Stimulated activated CD4-positive, alpha-beta T cell treated with anti-CD3 and anti-CD28 coated beads, Interleukin-2, amount 100 ng/mL, for 24 hours (primary cell): ENCODE measurements around the gene CANT1.

Experiments
- DNase-seq, 2 donors: peaks; one replicate each; pipeline ENCODE4 v3.0.0-alpha.2; 2020

CANT1 gene

DNA sequence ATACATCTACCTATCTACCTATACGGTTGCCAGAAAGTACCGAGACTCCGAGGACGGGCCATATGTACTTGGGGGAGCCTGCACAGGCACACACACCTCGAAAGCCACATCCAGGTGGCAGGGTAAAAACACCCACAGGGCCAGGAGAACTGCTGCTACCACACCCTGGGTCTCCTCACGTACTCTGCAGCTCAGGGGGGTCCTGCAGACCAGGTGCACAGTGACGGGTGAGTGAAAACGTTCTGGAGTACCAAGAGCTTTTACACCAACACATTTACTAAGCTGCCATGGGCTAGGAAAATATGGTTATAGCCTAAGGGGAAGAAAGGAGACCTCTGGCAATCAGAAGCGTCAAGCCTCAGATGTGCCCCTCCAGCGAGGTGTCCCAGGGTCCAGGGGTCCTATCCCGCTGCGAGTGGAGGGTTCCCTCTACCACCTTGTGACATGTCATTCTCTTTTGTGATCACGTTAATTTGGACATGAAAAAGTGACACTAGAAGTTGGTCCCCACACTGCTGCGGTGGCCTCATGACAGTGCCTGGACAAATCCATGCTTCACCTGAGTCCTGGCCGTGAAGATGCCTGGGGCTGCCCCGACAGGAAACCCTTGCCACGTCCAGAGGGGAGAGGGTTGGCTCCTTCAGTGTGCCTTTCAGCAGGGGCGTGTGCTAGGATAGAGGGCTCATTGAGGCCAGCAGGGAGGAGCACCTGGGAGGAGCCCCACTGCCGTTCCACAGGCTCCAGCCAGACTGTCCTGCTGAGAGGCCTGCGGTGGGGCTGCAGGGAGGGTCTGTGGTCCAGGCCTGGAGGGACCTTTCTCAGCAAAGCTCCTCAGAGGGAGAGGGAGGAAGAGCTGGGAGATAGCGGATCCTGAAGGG lies 1.8 kb downstream of the CANT1 start:
- DNase-seq = no peak

DNA sequence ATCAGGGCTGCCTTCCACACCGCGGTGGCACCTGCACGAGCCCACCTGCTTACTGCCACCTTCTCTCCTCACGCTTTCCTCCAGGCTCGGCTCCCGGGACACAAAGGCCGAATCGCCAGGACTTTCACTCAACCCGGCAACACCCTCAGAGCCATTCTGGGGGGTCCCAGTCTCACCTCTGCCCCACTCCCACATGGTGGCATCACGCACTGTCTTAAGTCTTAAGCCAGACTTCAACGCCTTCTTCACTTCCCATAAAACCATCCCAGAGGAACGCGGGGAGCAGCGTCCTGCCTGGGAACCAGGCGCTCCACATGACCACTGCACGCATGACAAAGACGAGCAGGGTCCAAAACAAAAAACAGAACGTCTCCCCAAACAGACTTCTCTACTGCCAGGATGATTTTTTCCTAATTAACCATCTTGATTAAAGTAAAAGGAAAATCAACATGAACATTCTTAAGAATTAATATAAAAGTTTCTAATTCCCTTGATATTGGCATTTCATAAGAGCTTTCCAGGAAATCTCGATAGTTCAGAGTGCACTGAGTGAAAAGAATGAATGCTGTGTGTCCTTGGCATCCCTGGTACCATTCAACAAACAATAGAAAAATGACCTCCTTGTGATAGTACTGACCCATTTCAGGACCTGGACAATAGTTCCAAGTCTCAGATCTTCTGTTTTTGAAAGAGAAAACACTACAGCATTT lies 2.6 kb downstream of the CANT1 start:
- no peak for DNase-seq

DNA sequence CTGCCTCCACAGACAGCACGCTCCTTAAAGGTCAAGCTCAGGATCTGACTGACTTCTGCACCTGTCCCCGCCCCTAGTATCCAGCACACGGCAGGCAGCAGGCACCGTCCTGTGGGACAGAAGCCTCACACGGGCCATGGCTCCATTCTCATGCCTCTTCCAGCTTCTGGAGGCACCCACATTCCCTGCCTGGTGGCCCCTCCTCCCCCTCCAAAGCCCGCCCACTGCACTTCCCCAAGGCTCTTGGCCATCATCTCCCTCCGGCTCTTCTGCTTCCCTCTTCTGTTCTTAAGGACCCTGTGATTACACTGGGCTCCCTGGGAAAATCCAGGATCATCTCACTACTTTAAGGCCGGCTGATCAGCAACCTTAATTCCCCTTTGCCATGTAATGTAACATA lies 3.5 kb downstream of the CANT1 start:
- DNase-seq = no peak

DNA sequence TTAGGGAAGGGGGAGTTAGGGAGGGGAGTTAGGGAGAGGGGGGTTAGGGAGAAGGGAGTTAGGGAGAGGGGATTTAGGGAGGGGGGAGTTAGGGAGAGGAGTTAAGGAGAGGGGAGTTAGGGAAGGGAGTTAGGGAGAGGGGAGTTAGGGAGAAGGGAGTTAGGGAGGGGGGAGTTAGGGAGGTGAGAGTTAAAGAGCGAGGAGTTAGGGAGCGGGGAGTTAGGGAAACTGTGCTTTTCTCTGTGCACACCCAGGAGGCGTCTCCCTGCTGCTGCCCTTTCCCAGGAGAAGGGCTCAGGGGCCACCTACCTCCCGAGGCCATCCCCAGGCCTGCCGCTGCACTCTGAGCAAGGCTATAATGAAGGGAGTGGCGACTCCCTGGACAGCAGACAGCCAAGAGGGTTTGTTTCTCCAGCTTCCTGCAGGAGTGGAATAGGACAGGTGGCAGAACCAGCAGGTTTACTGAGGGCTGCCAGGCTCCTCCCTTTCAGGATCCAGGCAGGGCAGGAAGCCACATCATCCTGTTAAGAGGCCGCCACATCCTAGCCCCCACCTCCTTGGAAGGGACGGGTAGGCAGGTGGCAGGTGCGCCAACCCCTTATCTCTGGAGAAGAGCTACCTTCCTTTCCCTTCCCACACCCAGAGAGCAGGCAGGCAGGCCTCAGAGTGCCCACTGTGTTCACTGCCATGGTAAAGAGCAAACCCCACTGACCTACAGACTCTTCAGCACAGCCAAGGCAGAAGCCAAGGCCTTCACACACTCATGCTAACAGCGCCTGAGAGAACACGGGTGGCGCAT lies 4.3 kb downstream of the CANT1 start:
- no peak for DNase-seq

DNA sequence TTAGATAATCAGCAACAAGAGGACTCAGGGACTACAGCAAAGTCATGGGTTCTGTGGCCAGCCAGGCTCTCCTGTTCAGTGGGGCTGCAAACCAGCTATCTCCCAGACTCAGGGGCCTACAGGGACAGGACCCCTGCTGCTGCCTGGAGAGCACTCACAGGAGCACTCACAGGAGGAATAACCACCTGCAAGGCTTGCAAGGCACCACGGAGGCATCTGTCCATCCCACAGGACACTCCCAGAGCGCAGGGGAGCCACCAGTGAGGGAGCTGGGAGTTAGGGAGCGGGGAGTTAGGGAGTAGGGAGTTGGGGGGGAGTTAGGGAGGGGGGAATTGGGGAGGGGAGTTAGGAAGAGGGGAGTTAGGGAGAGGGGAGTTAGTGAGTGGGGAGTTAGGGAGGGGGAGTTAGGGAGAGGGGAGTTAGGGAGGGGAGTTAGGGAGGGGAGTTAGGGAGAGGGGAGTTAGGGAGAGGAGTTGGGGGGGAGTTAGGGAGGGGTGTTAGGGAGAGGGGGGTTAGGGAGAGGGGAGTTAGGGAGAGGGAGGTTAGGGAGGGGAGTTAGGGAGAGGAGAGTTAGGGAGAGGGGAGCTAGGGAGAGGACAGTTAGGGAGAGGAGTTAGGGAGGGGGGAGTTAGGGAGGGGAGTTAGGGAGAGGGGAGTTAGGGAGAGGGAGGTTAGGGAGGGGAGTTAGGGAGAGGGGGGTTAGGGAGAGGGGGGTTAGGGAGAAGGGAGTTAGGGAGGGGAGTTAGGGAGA lies 5.7 kb downstream of the CANT1 start:
- DNase-seq = no peak

DNA sequence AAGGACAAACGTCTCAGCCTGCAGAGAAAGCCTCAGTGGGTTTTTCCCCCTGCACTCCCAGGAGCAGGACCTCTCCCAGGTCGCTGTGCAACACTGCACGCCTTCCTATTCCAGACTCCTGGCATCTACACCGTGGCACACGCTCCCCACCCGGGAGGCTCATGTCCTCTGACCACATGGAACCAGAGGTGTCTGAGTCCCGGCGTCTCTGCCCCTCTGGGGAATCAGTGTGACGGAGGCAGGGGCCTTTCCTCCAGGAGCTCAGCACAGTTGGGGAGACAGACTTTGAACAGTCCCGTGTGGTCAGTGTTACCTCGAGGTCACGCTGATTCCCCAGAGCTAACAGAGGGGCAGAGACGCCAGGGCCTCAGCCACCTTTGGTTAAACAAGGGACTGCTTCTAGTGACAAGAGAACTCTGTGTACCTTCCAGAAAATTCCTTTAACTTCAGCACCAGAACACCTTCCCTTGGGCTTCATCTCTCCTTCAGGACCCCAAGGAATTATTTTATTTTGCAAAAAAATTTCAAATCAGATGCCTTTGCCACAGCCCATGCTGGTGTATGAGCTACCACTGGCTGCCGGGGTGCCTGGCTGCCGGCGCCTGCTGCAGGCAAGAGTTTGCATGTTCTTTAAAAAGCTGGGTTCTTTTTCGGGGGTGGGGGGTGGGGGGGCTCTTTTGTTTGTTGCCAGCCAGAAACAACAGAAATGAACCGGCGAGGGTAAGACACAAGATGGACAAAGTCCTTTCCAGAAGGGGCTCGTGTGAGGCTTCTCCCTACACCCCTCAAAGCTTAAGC lies 6.6 kb downstream of the CANT1 start:
- DNase-seq = no peak

DNA sequence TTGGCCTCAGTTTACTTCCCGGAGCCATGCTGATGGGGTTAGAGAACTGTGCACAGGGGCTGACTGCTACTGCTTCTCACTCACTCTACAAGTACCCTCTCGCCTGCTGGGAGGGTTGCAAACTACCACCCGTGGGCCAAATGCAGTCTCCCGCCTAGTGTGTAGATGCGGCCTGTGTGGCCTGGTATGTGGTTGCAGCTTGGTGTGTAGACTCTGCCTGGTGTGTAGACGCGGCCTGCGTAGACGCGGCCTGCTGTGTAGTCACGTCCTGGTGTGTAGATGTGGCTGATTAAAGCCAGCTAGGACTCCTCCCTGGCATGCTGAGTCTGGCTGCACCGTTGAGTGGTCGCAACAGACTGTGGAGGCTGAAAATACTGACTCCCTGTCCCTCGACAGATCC lies 7.3 kb downstream of the CANT1 start:
- DNase-seq = no peak

DNA sequence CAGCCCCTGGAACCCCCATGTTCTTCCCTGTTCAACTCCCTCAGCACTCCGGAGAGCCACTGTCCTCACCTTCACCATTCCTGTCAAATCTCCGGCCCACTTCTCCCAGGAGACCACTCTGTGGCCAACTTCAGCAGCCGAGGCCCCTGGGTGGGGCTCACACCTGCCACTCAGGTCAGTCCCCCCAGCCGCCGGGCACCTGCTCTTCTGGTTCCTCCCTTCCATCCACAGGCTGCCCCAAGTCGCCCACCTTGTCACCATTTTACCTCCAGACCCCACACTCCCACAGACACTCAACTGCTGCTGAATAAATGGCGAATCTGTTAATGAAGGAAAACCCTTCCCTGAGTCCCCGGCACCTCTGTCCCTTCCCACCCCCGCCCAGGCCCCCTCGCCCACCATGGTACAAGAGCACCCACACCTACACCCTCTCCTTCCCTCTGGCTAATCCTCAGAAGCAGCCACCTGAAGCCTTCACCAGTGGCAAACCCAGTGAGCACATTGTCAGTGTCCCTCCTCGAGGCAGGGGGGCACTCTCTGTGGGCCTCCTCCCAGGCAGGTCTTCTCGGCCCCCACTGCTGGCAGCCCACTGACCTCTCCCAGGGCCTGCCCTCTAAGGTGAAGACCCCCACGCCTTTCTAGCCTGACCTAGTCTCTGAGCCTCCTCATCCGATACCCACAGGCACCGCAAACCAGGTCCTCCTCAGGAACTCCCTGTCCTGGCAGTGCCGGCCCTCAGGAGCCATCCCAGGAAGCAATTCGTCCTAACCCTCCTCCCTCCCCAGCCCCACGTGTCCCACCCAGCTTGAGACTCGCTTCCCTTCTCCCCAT lies 8.2 kb downstream of the CANT1 start:
- DNase-seq = no peak

DNA sequence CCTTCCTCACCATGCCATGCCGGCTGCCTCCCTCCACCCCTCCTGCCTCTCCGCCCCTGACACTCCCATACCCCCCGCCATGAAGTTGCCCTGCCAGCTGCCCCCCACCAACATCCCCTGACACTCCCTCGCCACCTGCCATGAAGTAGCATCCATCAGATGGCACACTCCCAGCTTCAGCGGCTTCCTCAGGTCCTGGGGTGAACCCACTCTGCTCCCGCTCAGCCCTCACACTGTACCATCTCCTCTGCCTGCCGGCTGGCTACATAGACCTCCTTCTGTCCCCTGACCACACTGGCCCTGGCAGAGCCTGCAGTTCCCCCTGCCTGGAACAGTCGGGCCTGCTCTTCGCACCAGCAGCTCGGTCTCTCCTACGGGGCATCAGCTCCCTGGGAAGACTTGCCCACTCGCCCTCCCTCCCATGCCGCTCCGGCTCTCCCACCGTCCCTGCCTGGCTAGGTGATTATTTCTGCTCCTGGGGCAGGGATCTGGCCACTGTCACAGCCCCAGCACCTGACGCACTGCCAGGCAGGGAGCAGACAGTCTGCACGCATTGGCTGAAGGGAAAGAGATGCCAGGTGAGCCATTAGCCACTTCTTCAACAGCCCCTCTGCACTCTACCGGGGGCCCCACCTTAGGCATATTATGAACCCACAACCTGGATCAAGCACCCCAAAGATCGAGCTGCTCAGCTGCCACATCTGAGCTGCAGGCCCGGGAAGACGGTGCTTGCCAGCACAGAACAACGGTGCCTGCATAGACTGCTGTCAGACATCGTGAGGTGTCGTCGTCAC lies 9.0 kb downstream of the CANT1 start:
- DNase-seq = no peak

DNA sequence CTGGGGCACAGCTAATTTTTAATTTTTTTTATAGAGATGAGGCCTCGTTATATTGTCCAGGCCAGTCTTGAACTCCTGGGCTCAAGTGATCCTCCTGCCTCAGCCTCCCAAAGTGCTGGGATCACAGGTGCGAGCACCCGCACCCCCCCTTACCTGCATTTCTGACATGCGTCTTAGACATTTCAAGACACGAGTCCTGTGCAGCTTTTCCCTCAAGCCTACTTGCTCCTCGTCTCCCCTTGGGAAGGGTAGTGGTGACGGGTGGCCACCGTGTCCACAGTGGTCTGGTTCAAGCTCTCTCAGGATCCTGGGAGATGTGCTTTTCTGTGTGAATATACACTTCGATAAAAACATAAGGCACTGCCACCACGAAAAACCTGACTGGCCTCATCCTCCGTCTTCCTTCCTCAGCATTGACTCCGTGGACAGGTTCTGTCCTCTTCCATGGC lies 9.6 kb downstream of the CANT1 start:
- DNase-seq = no peak

DNA sequence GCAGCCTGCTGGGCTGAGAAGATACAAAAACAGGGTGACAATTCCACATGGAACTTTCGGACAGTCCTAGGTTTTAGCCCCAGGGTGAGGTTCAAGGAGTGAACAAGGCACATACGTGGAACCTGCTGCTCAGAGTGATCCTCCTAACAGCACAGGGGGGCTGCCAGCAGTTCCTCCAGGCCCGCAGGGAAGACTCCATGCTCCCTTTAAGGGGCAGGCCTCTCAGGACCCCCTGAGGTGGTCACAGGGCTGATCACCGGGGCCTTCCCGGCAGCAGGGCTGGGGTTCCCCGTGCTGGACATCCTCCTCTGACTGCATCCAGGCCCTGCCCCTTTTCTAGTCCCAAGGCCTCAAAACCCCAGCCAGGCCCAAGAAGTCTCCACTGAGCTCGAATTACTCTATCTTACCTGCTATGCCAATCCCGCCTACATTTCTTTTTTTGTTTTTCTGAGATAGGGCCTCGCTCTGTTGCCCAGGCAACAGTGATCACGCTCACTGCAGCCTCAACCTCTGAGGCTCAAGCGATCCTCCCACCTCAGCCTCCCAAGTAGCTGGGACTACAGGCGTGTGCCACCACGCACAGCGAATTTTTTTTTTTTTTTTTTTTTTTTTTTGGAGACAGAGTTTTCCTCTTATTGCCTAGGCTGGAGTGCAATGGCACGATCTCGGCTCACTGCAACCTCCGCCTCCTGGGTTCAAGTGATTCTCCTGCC lies 10.4 kb downstream of the CANT1 start:
- no peak for DNase-seq

DNA sequence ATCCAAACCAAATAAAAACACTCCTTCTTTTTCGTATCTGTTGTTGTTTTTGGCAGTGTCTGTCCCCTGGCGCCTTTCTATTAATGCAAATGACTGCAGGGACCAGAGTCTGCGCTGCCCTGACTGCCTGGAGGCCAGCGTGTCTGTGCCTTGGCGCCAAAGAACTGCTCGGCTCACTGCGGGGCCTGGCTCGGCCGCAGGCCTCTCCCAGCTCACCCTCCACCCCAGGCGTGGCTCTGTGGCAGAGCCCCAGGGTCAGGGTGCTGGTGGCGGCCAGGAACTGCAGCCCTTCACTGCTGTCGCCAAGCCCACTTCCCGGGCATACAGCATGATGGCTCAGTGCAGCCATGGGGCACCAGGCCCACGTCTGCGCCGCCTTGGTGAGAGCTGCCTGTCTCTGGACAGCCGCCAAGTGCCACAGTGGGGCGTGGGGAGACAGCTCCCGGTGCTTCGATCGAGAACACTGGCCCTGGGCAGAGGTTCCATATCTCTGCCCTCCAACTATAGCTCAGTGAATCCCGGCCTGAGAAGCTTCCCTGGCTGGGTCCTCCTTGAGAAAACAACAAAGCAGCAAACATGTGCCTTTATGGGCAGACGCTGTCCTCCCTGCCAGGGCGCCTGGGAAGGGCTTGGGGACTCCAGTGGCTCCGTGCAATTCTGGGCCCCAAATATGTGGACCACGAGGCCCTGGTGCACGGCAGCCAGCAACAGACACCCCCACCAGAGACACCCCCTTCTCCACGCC lies 11.1 kb downstream of the CANT1 start:
- no peak for DNase-seq

DNA sequence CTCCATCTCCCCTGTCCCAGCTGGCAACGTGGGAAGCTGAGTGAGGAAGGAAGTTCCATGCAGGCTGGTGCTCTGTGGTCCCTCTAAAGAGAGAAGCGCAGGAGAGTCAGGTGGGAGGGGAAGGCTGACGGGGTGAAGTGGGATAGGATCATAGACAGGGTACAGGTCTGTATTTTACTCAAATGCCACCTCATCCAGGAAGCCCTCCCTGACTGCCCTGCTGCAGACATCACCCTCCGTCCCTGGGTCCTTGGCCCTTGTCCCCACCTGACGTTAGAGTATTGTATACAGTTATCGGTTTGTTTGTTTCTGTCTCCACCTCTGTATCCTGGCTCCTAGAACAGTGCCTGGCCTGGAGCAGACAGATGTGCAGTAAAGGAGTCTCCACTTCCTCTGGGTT lies 11.7 kb downstream of the CANT1 start:
- DNase-seq = no peak

DNA sequence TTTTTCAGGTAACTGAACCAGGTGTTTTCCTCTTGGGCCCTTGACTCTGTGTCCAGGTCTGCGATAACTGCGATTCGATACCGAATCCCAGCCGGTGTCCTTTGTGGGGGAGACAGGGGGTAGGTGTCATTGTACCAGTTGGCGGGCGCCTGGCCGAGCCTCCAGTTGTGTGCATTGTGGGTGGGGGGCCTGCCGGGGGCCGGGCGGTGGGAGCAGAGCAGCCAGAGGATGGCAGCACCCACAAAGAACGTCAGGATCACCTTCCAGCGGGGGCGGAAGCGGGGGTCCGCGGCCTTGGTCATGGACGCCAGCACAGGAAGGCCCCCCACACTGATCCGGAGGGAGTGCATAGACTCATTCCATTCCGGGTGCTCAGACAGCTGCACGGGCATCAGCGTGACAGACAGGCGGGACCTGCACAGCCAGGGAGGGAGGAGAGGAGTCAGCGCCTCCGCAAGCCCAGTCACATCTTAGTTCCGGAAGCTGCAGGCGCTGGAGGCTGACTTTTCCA lies 12.3 kb downstream of the CANT1 start:
- DNase-seq = no peak

DNA sequence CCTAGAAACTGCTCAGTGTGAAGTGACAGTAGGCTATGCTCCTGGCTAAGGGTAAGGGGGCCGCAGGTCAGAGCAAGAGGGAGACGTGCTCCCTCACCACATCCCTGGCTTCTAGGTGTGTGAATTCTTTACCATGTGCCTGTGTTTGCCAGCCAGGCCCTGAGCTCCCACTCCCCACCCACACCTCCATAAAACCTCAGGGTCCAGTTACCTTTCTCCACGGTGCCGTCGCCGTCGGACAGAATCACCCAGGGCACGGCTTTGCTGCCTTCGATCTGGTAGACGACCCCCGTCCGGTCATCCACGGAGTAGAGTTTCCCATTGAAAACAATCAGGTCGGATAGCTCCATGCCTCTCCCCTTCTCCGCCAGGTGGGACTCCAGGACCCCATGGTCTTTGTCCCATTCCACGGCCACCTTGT lies 12.8 kb downstream of the CANT1 start:
- no peak for DNase-seq

DNA sequence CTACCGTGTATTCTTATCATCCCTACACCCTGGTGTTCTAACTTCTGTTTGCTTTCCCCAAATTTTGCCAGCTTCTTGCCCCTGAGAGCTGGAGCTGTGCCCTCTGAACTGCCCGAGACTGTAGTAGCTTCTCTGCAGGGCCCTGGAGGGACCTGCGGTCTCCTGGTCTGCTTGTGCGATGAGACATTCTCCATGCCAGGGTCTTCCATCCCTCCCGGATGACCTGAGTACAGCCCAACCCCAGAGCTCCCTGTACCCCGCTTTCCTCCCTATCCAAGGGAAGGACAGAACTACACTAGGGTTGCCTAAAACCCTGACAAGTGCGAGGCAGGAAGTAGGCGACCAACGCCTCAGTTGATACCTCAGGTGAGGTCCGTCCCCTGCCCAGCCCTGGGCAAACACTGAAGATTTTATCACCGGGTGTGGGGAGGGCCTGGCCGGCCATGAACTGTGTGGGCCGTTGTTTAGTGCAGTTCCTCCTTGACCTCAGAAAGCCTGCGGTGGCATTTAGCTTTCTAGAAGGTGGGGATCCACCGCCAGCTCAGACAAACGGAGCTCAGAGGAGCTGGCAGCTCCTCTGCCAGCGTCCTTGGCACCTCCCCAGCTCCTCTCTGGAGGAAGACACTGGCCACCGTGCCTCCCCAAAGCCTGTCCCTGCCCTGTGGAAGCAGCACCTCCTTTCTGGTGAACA lies 13.7 kb downstream of the CANT1 start:
- DNase-seq = no peak

DNA sequence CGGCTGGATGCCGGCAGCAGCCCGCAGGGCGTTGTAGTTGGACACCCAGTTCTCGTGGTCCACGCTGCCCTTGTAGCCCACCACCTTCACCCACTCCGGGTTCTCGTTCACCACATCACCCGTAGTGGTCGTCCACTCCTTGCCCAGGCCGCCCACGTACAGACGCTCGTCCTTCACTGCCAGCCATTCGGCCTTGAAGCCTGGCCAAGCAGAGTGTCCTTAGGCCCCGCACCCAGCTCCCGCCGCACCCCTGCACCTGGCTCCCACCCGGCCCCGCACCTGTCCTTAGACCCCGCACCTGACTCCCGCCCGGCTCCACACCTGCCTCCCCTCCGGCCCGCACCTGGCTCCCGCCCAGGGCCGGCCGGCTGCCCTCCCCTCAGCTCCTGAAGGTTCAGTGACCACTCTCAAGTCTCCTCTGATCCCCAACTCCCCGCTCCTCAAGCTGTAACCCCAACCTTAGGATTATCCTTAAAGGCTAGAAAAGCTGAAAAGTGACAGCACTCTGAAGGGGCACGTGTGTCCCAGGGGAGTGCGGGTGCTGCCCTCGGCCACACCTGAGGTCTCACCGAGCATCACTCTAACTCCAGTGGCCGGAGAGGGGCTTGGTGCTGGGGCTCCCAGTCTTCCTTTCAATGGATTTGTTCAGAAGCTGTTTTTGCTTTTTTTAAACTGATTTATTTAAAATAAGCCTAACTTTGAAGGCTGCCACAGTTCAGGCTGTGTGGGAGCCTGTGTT lies 14.4 kb downstream of the CANT1 start:
- no peak for DNase-seq
